Measurements from ENCODE around the gene FNBP1. TPM values are rescaled to one million over a fixed set of nuclear protein-coding genes. Genes with fewer than 3 reads are reported as not detected.

The FNBP1 gene
- polyA plus RNA-seq, 1 of the 3 experiments (the other 2 are of a cell fraction) = 11.0 TPM

DNA sequence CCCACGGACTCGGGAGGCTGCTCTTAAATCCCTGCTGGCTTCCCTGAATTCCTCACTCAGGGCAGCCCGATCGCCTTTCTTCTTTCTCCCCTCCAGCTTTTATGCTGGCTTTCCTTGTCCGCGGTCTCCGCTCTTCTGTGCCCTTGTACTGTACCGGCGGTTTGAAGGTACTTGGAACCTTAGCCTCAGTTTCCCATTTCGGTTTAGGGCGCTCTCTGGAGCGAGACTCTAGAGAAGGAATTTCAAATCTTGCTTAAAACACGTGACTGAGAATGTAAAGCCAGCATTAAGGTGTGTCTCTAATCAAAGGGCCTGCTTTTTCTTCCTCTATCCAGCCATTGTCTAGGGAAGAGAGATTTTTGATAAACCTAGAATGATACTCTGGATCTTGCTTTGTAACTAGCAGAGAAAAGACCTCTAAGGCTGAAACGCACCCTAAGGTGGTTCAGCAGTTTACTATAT, 11.4 kb upstream of the FNBP1 start:
- 5% methylated on average over 14 of the region's 14 CpGs for WGBS (ENCODE audit: low lambda C conversion rate)
- Histone ChIP-seq H2AFZ (ENCODE audit: low read depth) (peak overlapping the region; percentile 89; the same call in 1 of the 2 replicates), H3K4me2 (peak overlapping the region; percentile 98), H3K27ac (ENCODE audit: low read depth in 2 of 2, low read length in 1 of 2) (peak overlapping the region; percentile 72 to 81), H4K20me1 (ENCODE audit: insufficient read depth) (peaks cover 19% of the 10 kb centered on the region), H3K9ac (peak overlapping the region; percentile 86), H3K4me3 (ENCODE audit: low read depth in 2 of 2, low read length in 1 of 2) (peak overlapping the region; percentile 74 to 94), H3K4me1 (ENCODE audit: control insufficient read depth in 1 of 2, insufficient read depth in 2 of 2, low read depth in 1 of 2, low read length in 1 of 2) (peaks cover 10 to 16% of the 10 kb centered on the region in 2 experiments; a peak in 2 of 4 replicates), H3K36me3 (replicated peaks in 1 of 2; ENCODE audit: control insufficient read depth in 1 of 2, insufficient read depth in 2 of 2, low read length in 1 of 2) (peaks cover 0 to 5% of the 10 kb centered on the region in 2 experiments), H3K79me2 (ENCODE audit: insufficient read depth) (peaks cover 81% of the 10 kb centered on the region), H3F3A (replicated peaks; ENCODE audit: insufficient read depth) (peaks cover 31% of the 10 kb centered on the region), H3K27me3 (ENCODE audit: insufficient read depth) (no peaks in the 10 kb centered on the region), H3K9me2 (no peaks in the 10 kb centered on the region), H3K9me3 (no peaks in the 10 kb centered on the region)
- POLR2A ChIA-PET = interaction anchor here (0.5 to 1.2 kb wide), 4 partner anchors 10 to 218 kb away, joined by 3 to 4 read pairs (median 4); no protein-coding TSS in a partner anchor
- TF ChIP-seq, protein P1, sequence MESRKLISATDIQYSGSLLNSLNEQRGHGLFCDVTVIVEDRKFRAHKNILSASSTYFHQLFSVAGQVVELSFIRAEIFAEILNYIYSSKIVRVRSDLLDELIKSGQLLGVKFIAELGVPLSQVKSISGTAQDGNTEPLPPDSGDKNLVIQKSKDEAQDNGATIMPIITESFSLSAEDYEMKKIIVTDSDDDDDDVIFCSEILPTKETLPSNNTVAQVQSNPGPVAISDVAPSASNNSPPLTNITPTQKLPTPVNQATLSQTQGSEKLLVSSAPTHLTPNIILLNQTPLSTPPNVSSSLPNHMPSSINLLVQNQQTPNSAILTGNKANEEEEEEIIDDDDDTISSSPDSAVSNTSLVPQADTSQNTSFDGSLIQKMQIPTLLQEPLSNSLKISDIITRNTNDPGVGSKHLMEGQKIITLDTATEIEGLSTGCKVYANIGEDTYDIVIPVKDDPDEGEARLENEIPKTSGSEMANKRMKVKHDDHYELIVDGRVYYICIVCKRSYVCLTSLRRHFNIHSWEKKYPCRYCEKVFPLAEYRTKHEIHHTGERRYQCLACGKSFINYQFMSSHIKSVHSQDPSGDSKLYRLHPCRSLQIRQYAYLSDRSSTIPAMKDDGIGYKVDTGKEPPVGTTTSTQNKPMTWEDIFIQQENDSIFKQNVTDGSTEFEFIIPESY (IDR thresholded peaks at IDR 0.05; ENCODE audit: borderline replicate concordance, low read depth) = no peak
- TF ChIP-seq, protein P2, sequence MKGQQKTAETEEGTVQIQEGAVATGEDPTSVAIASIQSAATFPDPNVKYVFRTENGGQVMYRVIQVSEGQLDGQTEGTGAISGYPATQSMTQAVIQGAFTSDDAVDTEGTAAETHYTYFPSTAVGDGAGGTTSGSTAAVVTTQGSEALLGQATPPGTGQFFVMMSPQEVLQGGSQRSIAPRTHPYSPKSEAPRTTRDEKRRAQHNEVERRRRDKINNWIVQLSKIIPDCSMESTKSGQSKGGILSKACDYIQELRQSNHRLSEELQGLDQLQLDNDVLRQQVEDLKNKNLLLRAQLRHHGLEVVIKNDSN (IDR thresholded peaks at IDR 0.05; ENCODE audit: borderline replicate concordance, low read depth) = no peak
- TF ChIP-seq GABPA (IDR thresholded peaks at IDR 0.05; ENCODE audit: low read depth) = no peak
- TF ChIP-seq, protein P3, sequence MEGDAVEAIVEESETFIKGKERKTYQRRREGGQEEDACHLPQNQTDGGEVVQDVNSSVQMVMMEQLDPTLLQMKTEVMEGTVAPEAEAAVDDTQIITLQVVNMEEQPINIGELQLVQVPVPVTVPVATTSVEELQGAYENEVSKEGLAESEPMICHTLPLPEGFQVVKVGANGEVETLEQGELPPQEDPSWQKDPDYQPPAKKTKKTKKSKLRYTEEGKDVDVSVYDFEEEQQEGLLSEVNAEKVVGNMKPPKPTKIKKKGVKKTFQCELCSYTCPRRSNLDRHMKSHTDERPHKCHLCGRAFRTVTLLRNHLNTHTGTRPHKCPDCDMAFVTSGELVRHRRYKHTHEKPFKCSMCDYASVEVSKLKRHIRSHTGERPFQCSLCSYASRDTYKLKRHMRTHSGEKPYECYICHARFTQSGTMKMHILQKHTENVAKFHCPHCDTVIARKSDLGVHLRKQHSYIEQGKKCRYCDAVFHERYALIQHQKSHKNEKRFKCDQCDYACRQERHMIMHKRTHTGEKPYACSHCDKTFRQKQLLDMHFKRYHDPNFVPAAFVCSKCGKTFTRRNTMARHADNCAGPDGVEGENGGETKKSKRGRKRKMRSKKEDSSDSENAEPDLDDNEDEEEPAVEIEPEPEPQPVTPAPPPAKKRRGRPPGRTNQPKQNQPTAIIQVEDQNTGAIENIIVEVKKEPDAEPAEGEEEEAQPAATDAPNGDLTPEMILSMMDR (IDR thresholded peaks at IDR 0.05) = no peak
- TF ChIP-seq FOXJ3 (CRISPR knock-in tag; IDR thresholded peaks at IDR 0.05) = no peak
- no peak for TF ChIP-seq EP300 (IDR thresholded peaks at IDR 0.05; ENCODE audit: borderline replicate concordance in 1 of 2, low read depth in 1 of 2, low read length in 1 of 2)
- TF ChIP-seq SMC3 (IDR thresholded peaks at IDR 0.05; ENCODE audit: low read depth, low read length) = no peak
- TF ChIP-seq RCOR1 (IDR thresholded peaks at IDR 0.05; ENCODE audit: low read length) = no peak
- TF ChIP-seq NRF1 (IDR thresholded peaks at IDR 0.05; ENCODE audit: low read depth, low read length) = no peak
- no peak for TF ChIP-seq RAD21 (IDR thresholded peaks at IDR 0.05; ENCODE audit: low read length)
- no peak for TF ChIP-seq TCF12 (IDR thresholded peaks at IDR 0.05)
- no peak for TF ChIP-seq YY1 (IDR thresholded peaks at IDR 0.05; ENCODE audit: low read depth)
- TF ChIP-seq RFX5 (IDR thresholded peaks at IDR 0.05; ENCODE audit: low read length) = no peak
- DNase-seq = no peak
- CTCF ChIA-PET = interaction anchor here (1.0 to 2.2 kb wide), 5 partner anchors 10 to 169 kb away, joined by 3 to 8 read pairs (median 4); partner anchors contain the start of gene FNBP1
